HG03095 (cell line): ENCODE data around the gene ERCC4.
"Not testable (repeated sequence)": the region's sequence is repeated elsewhere in the genome, so short reads cannot be mapped to it uniquely, and the experiment has no call there.

ENCODE experiments used
- ATAC-seq: cut with Tn5 transposase; IDR thresholded peaks from one replicate; pipeline ENCODE4 v1.9.1; 2021; ENCODE audit warnings: moderate library complexity; ENCODE audit not compliant: unreplicated experiment

ERCC4 gene

DNA sequence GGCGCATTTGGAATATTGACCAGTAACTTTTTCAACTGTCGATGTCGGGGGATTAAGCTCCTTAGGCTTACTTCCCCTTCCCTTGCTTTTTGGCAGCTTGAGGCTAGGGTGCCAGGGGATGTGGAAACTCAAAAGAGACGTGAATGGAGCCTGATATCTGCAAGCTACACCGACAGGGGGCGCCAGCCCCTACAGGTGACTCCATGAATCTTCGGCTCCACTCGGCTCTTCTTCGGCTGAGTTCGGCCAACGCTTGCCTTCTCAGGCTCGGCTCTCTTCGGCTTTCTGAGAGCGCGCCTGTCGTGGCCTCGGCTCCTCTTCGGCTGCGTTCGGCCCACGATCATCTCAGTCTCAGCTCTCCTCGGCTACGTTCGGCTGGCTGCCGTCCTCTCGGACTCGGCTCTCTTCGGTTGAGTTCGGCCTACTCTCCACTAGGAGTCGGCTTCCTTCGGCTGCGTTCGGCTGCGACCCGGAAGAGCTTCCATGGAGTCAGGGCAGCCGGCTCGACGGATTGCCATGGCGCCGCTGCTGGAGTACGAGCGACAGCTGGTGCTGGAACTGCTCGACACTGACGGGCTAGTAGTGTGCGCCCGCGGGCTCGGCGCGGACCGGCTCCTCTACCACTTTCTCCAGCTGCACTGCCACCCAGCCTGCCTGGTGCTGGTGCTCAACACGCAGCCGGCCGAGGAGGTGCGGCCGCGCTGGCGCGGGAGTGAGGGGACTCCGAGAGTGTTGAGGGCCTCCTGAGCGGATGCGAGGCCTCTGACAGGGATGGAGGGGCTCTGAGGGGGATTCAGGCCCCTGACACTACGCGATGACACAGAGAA, at the start of gene ERCC4:
Gene ERCC4, plus strand, starts transcription at position 472 of the 827 bp plus-strand sequence. Its CDS starts 12 bp downstream, at position 484.
- ATAC-seq: peak; percentile 98

DNA sequence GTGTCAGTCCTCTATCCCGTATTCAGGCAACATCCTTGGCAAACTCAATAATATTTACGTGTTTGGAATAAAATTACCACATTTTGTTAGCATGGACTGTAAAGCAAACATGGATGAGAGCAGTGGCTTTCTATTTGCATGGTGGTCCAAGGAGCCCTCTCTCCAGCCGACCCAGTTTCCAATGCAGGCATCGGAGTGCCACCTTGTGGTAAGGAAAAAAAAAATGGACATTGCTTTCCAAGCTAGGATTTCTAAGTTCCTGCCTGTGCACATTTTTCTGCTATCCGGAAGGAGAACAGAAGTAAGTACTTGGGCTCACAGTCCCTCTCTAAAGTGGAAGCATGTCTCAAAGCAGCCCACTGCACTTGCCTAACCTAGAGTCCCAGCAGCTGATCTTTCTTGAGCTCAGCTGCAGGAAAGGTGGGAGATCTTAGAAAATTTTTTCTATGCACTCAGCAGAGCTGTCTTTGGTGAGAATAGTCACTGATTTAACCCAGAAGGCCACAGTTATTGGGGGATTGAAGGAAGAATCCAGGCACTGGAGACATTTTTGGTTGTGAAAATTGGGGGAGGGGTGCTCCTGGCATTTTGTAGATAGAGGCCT, 46.0 kb upstream of the ERCC4 start:
- no peak for ATAC-seq

DNA sequence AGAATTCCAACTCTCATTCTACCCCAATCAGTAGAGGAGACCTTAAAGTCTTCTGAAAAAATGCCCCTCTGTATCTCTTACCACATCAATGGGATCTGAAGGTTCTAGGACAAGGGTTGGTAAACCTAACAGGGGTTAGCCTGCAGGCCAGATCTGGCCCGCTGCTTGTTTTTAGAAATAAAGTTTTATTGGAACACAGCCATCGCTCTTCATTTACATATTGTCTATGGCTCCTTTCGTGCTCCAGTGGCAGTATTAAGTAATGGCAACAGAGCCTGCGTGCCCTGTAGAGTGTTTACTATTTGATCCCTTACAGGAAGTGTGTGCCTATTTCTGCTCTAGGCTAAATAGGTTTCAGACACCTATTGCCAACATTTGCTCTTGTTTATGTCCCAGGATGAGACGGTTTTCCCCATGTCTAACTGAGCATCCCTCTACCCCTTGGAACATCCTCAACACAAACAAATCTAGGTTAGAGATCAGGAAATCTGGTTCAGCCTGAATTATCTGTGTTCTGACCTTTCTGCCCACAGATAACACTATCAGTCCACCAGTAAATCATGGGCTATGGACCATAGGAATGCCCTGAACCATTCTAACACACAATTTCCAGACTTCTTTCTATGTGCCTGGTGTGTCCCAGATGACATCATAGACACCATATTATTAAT, 44.2 kb upstream of the ERCC4 start:
- no peak for ATAC-seq

DNA sequence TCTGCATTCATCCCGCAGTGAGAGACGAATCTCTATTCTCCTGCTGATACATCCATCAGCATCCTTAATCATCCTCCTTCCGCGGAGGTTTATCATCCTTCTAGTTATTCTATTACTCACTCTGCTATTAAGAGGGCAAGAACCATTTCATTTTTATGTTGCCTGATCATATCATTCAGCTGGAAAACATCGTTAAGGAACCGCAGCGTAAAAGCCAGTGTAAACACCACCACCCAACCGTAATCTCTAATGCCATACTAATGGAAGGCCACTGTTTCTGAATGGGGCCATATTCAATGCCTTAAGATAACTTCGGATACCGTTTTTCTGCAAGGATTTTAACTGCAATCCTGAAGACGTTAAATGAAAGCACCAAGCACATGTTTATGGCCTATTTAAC, 36.7 kb upstream of the ERCC4 start:
- no peak for ATAC-seq

DNA sequence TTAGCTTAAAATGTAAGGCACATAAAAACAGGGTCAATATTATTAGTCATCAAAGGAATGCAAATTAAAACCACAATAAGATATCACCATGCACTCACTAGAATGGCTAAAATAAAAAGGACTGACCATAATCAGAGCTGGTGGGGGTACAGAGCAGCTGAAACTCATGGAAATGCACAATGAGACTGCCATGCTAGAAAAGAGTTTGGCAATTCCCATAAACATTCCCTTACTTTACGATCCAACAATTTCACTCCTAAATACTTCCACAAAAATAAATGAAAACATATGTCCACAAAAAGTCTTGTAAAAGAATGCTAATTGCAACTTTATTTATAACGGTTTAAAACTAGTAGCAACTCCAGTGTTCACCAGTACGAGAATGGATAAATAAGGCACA, 36.1 kb upstream of the ERCC4 start:
- ATAC-seq: no peak

DNA sequence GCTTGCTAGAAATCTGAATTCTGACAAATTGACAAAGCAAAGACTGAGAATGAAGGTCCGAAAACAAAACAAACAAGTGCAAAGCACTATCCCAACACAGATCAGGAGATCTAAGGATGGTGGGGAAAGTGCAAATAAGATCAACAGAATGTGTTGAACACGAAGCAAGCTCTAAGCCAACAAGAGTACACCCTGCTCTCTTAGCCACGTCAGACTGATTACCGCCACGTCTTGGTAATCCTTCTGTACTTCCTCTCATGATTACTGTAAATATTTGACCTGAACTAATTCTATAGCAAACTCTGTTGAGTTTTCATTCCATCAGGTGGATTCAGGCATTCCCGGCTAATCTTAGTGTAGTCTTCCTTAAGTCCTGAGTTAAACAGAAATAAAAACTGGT, 34.3 kb upstream of the ERCC4 start:
- ATAC-seq: no peak

DNA sequence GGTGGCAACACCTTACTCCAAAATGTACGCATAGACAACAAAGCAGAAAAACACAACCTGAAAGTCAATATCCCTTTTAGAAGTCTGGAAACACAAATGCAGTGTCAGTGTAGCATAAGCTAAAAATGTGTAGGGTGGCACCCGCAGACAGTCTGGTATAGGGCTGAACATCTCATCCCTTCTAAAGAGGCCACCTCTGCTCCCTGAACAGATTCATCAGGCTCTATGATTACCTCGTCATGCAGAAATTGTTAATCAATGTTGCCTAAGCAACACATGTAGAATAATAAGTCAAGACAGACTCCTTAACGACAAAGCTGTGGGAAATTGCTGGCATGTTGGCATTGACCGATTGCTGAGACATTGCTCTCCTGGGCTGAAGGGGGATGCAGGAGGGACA, 33.3 kb upstream of the ERCC4 start:
- no peak for ATAC-seq

DNA sequence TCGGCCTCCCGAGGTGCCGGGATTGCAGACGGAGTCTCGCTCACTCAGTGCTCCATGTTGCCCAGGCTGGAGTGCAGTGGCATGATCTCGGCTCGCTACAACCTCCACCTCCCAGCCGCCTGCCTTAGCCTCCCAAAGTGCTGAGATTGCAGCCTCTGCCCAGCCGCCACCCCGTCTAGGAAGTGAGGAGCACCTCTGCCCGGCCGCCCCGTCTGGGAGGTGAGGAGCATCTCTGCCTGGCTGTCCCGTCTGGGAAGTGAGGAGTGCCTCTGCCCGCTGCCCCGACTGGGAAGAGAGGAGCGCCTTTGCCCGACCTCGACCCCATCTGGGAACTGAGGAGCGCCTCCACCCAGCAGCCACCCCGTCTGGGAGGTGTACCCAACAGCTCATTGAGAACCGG, 30.6 kb upstream of the ERCC4 start:
- ATAC-seq: not testable (repeated sequence)

DNA sequence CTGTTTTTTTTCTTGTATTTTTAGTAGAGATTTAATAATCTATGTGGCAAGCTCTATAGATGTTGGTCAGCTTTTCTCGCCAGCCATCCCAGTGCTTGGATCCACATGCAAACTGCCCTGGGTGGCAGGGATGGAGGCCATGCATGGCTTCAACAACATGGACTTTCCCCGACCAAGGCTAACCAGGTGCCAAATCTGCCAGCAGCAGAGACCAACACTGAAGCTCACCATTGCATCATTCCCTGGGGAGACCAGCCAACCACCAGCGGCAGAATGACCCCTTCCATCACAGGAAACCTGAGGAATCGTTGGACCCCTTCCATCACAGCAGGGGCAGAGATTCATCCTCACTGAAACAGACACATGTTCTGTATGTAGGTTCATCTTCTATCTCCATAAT, 27.7 kb upstream of the ERCC4 start:
- no peak for ATAC-seq

DNA sequence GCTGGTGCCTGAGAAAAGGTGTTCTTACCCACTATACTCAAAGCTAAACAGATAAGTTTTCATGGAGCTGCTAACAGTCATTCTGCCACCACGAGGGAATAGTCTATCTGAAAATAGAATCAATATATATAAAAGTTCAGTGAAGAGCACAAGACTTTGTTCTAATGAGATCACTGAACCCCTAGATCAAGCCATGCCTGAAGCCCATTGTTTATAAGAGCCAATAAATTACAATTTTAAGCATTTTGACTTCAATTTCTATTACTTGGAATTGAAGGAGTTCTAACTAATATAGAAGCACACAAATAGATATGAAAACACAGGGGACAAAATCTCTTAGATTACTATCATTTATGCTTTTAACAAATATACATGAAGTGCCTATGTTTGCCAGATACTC, 24.4 kb upstream of the ERCC4 start:
- ATAC-seq: no peak

DNA sequence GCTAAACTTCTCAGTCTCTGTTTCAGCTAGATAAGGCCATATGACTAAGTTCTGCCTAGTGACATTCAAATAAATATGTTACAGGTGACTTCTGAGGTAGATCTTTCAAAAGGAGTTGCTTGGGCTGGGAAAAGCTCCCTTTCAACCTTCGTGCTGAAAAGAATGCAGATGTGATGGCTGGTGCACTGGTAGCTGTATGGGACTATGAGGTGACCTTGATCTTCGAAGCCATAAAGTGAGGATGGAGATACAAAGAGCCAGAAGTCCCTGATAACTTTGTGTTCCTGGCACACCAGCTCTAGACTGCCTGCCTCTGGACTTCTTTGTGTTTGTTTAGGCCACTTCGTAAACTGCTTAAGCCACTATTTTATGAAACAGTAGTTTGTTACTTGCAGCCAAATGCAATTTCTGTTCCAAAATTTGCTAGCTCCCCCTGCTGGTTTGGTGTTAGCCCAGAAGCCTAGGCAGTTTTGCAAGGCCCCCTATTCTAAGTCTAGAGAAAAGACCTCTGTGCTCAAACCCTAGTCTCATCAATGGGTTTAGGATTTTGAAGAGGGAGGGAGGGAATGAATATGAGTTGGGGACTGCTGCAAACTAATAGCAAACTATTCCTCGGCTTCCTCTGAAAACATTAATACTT, 23.3 kb upstream of the ERCC4 start:
- no peak for ATAC-seq

DNA sequence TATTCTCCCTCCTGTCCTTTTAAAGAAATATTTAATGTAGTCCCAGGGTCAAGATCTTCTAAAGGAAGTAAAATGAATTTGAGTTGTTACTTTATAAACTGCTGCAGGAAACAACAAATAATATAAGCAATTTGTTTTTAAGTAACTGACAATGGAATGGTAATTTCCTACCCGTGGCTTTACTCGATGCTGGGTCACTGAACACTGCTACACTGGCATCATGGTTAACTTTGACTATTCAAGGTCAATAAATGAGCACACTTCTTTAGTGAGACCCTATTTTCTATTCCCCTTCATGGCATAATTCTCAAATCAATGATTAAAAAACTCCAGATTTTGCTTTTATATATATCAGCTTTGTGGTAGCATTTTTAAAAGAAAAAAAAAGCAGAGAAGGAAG, 22.1 kb upstream of the ERCC4 start:
- ATAC-seq: no peak

DNA sequence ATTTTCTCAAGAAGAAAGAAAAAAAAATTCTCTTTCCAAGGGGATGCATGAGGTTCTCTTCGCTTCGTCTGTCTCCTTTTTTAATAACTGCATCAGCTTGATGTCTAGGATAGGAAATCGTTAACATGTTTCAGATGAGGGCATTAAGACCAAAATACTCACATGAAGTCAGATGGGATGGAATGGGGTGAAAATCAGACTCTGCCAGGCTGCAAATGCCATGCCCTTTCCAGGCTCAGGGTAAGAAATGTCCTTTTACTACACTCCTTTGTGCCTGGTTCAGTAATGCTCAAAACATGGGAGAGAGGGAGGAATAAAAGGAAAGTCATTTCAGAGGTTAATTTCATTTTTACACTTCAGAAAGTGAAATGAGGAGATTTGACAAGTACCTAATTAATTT, 21.7 kb upstream of the ERCC4 start:
- no peak for ATAC-seq

DNA sequence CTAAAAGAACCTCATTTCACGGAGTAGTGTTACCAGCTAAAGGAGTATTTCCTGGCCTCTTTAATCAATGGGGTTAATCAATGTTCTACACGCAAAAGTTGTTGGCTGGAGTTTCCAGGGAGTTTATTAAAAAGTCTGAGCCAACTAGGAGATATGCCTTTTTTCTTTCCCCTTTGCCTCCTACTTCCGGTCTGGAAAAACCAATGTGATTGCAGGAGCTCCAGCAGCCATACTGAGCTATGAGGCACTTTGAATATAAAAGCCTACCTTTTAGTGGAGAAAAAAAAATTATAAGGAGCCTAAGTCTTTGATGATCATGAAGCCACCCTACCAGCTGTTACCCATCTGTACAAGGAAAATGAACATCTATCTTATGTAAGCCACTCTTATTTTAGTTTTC, 17.9 kb upstream of the ERCC4 start:
- no peak for ATAC-seq

DNA sequence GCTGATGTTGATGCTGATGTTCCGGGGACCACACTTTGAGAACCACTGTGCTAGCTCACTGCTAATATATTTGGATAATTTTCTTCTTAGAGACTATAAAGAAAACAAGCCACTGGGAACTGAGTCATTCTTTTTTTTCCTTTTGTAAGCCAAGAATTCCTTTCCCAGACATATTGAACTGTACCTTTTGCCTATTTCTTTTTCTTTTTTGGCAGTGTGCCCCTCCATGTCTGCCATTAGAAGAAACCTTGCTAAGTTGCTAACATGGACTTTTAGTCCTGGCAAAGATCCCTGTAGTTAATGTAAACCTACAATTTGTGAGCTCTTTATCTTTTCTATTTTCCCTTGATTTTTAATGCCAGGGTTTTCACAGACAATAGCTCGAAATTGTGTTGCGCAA, 17.3 kb upstream of the ERCC4 start:
- ATAC-seq: no peak

DNA sequence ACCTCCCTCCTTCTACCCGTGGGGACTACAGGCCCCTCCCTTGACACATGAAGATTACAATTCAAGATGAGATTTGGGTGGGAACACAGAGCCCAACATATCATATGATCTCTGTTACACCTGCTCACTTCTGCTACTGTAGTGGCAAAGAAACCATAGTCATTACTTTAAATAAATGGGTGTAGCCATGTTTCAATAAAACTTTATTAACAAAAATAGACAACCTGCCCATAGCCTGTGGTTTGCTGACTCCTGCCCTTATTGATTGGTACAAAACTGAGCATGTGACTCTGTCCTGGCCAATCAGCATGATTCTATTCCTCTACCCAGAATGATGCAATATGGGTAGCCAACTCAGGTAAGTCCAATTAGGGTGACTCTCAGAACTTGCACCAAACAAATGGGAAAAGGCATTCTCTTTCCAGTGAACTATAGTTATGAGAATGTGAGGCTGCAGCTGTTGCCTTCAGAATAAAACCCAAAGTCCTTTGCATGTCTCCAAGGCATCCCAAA, 15.7 kb upstream of the ERCC4 start:
- no peak for ATAC-seq

DNA sequence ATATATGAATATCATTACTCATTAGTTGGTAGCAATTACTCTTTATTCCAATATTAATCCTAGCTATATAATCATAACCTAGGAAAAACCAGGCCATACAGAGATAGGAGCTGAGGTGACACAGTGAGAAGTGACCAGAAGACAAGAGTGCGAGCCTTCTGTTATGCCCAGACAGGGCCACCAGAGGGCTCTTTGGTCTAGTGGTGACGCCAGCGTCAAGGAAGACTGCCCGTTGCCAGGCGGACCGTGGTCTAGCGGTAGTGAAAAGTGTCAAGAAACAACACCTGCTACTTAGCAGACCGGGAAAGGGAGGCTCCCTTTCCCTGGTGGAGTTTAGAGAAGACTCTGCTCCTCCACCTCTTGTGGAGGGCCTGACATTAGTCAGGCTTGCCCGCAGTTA, 15.1 kb upstream of the ERCC4 start:
- ATAC-seq: not testable (repeated sequence)

DNA sequence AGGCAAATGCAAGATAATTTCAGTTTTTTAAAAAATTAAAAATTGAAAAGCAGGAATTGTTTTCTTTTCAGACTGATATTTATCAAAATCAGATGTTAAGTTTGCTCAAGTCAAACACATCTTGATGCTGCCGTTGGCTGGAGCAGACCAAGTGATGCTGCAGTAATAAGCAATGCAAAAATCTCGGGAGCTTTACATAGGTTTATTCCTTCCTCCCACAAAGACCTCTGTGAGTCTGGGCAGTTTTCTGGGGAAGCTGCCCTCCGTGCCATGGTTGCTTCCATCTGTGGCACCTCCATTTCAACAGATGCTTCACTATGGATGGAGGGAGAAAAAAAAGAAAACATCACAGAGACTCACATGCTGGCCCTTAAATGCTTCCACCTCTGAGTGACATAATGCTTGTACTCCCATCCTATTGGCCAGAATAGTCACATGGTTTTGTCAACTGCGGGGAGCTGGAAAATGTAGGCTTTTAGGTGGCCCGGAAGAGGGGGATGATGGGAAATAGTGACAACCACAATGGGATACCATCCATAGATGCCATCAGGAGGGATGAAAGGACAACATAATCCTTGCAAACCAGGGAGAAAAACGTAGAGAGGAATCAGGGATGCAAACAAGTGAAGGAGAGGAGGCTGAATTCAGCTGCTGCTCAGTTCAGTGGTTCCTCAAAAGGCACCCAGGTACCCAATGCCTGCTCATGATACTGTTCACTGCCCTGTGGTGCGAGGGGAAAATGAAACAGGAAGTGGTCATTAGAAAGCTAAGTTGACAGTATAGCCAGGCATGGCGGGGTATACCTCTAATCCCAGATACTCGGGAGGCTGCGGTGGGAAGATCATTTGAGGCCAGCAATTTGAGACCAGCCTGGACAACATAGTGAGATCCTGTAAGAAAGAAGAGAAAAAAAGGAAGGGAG, 13.5 kb upstream of the ERCC4 start:
- no peak for ATAC-seq

DNA sequence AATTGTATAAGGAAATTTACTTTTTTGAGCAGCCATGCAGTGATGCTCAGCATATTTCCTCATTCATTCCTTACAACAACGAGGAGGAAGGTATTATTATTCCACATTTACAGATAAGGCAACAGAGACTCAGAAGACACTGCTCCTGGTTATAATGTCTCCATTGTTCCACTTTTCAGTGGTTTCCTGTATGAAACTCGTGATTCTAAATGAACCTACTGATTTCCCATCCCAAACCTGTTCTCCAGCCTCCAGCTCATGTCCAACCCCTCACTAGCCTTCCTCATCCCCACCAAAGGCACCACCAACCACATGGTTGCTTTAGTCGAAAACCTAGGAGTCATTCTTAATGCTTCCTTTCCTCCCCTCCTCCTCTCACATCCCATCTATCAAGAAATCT, 12.5 kb upstream of the ERCC4 start:
- no peak for ATAC-seq

DNA sequence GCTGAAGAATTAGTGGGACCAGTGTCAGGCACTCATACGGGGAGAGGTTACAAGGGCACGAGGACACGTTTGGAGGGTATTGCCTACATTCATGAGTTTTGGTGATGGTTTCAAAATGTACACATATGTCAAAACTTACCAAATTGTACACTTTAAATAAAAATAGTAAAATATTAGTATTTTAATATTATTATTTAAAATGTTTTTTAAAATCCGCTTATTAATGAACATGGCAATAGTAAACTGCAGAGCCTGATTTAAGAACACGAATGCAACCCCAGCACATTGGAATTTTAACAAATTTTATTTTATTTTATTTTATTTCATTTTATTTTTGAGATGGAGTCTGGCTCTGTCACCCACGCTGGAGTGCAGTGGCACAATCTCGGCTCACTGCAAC, 10.9 kb upstream of the ERCC4 start:
- ATAC-seq: no peak
